ENCODE measurements around the gene NXPE4.
"Not testable (repeated sequence)": the region's sequence is repeated elsewhere in the genome, so short reads cannot be mapped to it uniquely, and the experiment has no call there.

The NXPE4 gene

DNA sequence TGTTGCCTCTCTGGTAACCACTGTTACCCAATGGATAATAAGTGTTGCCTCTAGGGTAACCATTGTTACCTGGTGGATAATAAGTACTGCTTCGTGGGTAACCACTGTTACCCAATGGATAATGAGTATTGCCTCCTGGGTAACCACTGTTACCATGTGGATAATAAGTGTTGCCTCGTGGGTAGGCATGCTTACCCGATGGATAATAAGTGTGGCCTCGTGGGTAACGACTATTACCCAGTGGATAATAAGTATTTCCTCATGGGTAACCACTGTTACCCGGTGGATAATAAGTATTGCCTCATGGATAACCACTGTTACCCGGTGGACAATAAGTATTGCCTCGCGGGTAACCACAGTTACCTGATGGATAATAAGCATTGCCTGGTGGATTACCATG lies 13.8 kb upstream of the NXPE4 start:
- no peak for DNase-seq

DNA sequence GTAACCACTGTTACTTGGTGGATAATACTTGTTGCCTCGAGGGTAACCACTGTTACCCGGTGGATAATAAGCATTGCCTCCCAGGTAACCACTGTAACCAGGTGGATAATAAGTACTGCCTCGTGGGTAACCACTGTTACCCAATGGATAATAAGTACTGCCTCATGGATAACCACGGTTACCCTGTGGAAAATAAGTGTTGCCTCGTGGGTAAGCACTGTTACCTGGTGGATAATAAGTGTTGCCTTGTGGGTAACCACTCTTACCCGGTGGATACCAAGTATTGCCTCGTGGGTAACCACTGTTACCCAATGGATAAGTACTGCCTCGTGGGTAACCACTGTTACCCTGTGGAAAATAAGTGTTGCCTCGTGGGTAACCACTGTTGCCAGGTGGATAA lies 13.0 kb upstream of the NXPE4 start:
- not testable (repeated sequence) for DNase-seq

DNA sequence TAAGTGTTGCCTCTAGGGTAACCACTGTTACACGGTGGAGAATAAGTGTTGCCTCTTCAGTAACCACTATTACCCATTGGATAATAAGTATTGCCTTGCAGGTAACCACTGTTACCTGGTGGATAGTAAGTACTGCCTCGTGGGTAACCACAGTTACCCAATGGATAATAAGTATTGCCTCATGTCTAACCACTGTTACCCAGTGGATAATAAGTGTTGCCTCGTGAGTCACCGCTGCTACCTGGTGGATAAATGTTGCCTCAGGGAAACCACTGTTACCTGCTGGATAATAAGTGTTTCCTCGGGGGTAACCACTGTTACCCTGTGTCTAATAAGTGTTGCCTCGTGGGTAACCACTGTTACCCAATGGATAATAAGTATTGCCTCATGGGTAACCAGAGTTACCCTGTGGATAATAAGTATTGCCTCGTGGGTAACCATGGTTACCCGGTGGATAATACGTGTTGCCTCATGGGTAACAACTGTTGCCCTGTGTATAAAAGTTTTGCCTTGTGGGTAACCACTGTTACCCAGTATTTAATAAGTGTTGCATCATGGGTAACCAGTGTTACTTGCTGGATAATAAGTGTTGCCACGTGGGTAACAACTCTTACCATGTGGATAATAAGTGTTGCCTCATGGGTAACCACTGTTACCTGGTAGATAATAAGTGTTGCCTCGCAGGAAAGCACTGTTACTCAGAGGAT lies 12.3 kb upstream of the NXPE4 start:
- DNase-seq: no peak

DNA sequence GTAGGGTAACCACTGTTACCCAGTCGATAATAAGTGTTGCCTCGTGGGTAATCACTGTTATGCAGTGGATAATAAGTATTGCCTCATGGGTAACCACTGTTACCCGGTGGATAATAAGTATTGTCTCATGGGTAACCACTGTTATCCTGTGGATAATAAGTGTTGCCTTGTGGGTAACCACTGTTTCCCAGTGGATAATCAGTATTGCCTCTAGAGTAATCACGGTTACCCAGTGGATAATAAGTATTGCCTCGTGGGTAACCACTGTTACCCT lies 11.2 kb upstream of the NXPE4 start:
- not testable (repeated sequence) for DNase-seq

DNA sequence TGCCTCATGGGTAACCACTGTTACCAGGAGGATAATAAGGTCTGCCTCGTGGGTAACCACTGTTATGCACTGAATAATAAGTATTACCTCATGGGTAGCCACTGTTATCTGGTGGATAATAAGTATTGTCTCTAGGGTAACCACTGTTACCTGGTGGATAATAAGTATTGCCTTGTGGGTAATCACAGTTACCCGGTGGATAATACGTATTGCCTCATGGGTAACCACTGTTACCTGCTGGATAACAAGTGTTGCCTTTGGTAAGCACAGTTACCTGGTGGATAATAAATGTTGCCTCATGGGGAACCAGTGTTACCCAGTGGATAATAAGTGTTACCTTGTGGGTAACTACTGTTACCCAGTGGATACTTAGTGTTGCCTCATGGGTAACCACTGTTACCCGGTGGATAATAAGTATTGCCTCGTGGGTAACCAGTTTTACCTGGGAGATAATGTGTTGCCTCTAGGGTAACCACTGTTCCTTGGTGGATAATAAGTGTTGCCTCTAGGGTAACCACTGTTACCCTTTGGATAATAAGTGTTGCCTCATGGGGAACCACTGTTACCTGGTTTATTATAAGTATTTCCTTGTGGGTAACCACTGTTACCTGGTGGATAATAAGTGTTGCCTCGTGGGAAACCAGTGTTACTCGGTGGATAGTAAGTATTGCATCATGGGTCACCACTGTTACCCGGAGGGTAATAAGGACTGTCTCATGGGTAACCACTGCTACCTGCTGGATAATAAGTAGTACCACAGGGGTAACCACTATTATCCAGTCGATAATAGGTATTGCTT lies 10.6 kb upstream of the NXPE4 start:
- no peak for DNase-seq

DNA sequence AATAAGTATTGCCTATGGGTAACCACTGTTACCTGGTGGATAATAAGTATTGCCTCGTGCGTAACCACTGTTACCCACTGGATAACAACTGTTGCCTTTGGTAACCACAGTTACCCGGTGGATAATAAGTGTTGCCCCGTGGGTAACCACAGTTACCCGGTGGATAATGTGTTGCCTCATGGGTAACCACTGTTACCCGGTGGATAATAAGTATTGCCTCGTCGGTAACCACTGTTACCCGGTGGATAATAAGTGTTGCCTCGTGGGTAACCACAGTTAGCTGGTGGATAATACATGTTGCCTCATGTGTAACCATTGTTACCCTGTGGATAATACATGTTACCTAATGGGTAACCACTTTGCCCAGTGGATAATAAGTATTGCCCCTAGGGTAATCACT lies 9.8 kb upstream of the NXPE4 start:
- no peak for DNase-seq

DNA sequence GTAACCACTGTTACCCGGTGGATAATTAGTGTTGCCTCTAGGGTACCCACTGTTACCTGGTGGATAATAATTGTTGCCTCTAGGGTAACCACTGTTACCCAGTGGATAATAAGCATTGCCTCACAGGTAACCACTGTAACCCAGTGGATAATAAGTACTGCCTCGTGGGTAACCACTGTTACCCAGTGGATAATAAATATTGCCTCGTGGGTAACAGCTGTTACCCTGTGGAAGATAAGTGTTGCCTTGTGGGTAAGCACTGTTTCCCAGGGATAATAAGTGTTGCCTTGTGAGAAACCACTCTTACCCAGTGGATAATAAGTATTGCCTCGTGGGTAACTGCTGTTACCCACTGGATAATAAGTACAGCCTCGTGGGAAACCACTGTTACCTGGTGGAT lies 9.3 kb upstream of the NXPE4 start:
- no peak for DNase-seq

DNA sequence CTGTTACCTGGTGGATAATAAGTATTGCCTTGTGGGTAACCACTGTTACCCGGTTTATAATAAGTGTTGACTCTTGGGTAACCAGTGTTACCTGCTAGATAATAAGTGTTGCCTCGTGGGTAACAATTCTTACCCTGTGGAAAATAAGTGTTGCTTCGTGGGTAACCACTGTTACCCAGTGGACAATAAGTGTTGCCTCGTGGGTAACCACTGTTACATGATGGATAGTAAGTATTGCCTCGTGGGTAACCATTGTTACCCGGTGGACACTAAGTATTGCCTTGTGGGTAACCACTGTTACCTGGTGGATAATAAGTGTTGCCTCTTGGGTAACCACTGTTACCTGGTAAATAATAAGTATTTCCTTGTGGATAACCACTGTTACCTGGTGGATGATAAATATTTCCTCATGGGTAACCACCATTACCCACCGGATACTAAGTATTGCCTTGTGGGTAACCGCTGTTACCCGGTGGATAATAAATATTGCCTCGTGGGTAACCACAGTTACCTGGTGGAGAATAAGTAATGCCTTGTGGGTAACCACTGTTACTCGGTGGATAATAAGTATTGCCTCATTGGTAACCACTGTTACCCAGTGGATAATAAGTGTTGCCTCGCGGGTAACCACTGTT lies 8.7 kb upstream of the NXPE4 start:
- DNase-seq: no peak

DNA sequence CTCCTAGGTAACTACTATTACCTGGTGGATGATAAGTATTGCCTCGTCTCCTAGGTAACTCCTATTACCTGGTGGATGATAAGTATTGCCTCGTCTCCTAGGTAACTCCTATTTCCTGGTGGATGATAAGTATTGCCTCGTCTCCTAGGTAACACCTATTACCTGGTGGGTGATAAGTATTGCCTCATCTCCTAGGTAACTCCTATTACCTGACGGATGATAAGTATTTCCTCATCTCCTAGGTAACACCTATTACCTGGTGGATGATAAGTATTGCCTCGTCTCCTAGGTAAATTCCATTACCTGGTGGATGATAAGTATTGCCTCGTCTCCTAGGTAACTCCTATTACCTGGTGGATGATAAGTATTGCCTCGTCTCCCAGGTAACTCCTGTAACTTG lies 7.6 kb upstream of the NXPE4 start:
- not testable (repeated sequence) for DNase-seq

DNA sequence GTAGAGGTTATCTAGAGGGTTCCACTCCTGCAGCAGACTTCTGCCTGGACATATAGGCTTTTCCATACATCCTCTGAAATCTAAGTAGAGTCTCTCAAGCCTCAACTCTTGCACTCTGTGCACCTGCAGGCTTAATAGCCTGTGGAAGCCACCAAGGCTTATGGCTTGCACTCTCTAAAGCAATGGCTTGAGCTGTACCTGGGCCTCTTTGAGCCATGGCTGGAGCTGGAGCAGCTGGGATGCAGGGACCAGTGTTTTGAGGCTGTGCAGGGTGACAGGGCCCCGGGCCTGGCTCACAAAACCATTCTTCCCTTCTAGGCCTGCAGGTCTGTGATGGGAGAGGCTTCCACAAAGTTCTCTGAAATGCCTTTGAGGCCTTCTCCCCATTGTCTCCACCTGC lies 2.9 kb upstream of the NXPE4 start:
- DNase-seq: no peak

DNA sequence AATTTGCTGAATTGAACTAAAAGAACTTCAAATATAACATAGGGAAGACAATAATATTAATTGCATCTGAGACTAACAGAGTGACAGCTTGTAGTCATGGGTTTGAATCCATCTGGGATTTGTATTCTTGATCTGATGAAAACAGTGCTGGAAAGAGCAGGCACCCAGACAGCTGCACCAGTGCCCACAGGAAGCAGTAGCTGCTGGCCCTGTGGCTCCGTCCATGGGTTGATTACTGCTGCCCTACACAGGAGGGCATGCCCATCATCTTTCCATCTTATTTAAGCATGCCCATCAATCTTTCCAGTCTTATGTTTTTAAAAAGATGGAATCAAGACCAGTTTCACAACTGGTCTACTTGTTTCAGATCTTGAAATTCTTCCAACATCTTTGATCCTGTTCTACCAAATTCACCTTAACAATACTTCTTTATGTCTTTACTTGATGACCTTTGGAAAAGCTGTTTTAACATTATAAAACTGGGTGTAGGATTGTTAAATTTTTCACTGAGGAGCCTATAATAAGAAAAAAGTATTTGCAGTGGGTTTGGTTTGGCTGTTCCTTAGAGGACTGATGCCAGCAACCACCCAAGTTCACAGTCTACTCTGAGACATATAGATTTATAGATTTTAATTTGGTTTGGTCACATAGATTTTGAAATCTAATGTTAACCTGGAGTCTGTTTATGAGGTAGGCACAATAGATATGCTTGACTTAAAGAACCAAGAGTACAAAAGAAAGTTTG lies 761 bp upstream of the NXPE4 start:
- no peak for DNase-seq

DNA sequence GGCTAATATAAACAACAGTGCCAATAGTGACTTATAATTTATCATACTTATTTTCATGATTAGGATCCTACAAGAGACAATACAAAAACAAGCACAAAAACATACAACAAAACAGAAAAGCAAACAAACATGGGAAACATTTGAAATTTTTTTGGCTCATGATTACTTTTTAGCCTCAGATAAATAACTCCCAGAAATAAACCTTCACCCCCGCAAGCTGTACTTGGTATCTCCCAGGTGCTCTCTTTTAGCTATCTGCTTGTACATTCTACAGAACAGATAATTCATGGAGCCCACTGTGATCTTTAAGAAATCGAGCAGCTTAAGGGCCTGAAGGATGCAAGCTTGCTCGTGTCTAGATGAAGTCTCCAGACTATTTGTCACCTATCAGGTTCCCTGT lies 883 bp downstream of the NXPE4 start:
- DNase-seq: no peak

DNA sequence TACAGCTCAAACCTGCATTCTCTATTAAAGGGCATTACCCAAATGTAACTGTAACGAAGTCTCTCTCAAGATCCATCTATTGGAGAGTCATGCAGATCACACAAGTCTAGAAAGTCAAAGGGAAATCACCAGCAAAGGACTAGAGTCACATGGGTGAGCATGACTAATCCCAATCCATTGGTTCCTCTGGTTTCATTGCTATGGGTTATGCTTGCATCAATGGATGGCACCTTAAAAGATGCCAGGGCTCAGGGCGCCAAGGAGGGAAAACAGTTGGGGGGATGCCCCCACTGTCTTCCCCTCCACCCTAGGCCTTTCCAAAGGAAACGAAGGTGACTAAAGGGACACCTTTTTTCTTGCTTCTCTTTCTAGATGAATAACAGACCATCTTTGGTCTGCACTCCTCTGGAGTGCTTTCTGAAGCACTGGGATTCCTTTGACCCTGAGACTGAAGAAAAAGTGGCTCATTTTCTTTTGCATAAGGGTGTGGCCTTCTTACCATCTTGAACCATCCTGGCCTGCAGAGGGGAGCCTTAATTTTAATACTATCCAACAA lies 8.1 kb downstream of the NXPE4 start:
- no peak for DNase-seq

DNA sequence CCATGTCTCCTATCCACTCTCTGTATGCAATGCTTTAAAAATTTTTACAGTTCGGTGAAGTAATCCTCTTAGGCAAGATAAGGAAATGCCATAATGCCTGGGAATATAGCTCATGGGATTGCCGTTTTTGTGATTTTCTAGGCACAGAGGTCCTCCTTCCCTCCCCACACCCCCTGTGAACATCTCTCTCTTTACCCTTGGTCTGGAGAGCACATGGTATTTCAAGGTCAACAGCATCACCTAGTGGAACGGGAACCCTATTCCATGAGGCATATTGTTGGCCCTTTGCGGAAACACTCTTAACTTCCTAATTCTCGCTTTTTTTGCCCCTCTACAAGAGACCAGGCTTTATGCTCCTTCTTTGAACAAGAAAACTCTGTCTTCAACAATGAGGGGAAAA lies 8.8 kb downstream of the NXPE4 start:
- DNase-seq: no peak

DNA sequence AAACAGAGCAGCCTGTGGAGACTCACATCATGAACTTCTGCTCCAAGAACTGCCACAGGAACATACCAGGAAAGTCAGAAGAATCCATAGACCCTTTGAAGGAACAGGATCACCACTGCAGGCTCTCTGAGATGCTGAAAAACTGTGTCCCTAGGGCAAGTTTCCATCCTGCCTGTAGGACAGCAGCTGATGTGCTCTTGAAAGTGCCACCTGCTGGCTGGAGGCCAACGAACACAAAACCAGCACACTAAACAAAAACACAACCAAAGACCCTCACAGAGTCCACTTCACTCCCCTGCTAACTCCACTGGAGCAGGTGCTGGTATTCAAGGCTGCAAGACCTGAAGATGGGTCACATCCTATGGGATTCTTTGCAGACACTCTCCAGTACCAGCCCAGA lies 23.9 kb downstream of the NXPE4 start:
- no peak for DNase-seq

DNA sequence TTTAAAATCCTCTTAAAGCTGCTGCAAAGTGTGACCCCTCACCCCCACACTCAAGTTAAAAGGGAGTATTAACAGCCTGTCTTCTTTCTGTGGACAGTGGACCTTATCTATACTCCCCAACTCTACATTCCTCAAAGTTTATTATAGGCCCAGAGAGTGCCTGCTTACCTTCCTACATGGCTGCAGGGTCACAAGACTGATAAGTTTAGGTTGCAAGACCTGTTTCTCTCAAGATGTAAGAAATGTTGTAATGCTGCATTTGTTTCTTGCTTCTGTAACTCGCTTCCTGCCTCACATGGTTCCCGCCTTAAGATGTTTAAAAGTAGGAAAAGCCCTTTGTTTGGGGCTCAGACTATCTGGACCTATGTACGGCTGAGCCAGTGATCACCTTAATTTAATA lies 25.8 kb downstream of the NXPE4 start:
- DNase-seq: no peak

DNA sequence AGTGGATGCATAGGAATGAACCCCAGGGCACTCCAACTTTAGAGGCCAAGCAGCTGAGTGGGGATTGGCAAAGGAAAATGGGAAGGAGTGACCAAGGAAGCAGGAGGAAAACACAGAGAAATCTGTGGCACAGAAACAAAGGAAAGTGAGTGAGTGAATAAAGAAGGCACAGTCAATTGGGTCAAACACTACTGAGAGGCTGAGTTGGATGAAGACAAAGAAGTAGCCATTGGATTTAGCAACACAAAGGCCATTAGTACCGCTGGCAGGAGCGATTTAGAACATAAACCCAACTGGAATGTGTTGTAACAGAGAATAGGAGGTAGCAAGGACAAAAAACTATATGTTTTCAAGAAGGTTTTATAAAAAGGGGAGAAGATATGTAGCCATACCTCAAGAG lies 29.3 kb downstream of the NXPE4 start:
- DNase-seq: no peak

DNA sequence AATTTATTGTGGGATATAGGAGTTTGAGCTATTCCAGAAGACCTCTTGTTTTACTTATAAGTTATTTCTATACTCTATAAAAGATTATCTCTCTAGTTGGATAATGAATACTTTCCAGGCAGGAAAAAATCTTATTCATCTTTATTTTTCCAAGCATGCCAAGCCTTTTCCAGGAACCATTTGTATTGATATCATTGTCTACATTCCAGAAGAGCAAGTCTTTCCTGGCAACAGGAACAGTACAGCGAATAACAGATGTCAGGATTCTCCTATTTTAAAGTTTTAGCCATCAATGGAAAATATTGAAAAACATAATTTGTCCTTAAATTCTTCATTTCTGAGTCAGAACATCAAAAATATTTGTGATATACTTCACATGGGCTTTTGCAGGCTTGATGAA lies 30.8 kb downstream of the NXPE4 start:
- DNase-seq: no peak

DNA sequence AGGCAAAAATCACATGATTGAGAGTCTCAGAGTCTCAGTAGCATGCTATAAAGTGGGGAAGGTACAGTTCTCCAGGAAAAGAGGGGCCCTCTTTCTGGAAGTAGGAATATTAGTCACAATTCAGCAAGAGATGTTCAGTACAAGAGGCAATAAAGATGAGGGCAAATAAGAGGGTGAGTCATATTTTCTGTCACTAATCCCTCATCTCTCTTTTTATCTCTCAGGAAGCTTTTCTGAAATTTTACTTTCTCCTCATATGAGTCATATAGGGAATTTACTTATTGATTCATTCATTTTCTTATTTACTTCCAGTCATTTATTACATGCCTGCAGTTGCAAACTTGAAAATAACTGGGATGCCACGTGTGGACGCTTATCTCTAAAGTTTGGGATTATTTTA lies 32.5 kb downstream of the NXPE4 start:
- DNase-seq: no peak

DNA sequence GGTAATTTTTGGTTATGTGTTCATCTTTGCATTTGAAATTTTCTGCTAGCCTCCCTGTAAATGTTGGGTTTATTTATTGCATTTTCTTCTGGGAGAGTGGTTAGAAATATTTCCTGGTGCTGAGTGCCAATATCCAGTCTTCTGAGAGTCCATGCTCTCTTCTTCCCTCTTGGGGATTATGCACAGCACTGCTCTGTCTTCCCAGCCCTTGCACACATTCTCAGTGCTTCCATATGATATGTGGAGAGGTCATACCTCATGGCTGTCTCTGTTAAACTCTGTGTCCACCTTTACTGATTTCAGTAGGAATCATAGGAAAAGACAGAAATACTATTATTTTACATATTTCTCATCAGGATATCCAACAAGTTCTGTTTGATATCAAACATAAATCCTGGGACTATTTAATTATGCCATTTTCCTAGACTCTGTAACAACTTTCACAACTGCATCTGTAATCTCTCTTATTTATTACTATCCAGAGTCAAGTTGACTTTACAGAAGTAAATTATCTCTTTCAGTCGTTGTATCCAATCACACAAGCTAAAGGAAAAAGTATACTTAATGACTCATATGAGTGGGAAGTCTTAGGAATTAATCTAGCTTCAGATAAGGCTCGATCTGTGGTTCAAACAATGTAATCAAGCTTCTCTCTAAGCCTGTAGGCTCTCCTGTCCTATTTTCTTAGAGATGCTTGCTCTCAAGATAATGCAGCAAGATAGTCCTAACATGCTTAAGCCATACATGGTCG lies 33.2 kb downstream of the NXPE4 start:
- DNase-seq: no peak

DNA sequence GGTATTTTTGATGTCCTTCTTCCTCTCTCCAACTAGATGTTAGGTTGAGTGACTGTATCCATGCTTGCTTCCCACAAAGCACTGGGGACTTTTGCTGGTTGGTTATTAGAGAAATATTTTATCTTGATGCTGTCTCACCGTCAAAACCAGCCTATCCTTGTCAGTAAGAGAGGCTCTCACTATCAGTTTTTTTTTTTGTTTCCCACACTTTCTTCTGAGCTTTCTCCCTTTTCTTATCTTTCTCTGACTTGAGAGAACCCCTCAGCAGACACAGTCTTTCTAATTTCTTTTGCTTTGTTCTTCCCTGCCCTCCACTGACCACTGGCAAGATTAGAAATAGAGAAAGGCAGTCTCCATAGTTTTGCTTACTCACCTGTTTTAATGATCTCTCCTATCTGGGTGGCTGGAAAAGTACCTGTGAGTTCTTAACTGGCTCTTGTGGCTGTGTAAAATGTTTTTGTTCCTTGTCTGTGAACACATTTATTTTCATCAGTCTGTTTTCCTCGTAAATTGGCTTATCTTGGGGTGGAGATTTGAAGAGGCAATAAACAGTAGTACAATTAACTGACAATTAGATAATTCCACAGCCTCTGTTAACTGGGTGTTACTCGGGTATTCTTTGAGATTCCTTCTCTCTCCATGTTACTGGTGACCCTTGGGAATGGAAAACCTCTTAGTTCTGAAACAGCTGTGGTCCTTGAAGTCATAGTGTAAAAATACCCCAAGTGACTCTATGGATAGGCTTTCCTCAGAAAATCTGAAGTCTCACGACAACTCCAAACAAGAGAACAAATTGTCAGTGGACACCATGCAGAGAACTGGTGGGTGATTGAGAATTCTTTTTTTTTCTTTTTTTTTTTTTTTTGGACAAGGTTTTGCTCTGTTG lies 35.9 kb downstream of the NXPE4 start, which contains the start of gene NXPE1:
Gene NXPE1, minus strand, starts transcription at position 457 of the 886 bp plus-strand sequence. CDS start 8,680 bp downstream, outside the sequence.
- no peak for DNase-seq
